HUES48 (cell line): ENCODE data around the gene KLK4.
A peak's percentile ranks its signal among the peaks of the same experiment; 100 is the strongest.

Source experiments
- H3K27ac ChIP-seq: one replicate; pipeline ENCODE4 v1.7.0; 2013; ENCODE audit warnings: low read depth, low read length, inconsistent platforms
- H3K27me3 ChIP-seq: 2 replicates; pipeline ENCODE4 v1.6.1; 2013; ENCODE audit warnings: mild to moderate bottlenecking, low read length; ENCODE audit not compliant: control insufficient read depth, insufficient read depth
- H3K36me3 ChIP-seq: 2 replicates; pipeline ENCODE4 v1.6.1; 2013; ENCODE audit warnings: low read length; ENCODE audit not compliant: control insufficient read depth, insufficient read depth
- H3K4me1 ChIP-seq: 2 replicates; pipeline ENCODE4 v1.6.1; 2013; ENCODE audit warnings: mild to moderate bottlenecking, low read length; ENCODE audit not compliant: control insufficient read depth, insufficient read depth
- H3K4me3 ChIP-seq: 2 replicates; pipeline ENCODE4 v1.5.1; 2013; ENCODE audit warnings: mild to moderate bottlenecking, low read depth, low read length
- H3K9ac ChIP-seq: 2 replicates; pipeline ENCODE4 v1.6.1; 2013; ENCODE audit warnings: mild to moderate bottlenecking, low read depth, low read length, moderate library complexity
- H3K9me3 ChIP-seq: 2 replicates; pipeline ENCODE4 v1.6.1; 2013; ENCODE audit warnings: low read length; ENCODE audit not compliant: control insufficient read depth, insufficient read depth

KLK4 gene

DNA sequence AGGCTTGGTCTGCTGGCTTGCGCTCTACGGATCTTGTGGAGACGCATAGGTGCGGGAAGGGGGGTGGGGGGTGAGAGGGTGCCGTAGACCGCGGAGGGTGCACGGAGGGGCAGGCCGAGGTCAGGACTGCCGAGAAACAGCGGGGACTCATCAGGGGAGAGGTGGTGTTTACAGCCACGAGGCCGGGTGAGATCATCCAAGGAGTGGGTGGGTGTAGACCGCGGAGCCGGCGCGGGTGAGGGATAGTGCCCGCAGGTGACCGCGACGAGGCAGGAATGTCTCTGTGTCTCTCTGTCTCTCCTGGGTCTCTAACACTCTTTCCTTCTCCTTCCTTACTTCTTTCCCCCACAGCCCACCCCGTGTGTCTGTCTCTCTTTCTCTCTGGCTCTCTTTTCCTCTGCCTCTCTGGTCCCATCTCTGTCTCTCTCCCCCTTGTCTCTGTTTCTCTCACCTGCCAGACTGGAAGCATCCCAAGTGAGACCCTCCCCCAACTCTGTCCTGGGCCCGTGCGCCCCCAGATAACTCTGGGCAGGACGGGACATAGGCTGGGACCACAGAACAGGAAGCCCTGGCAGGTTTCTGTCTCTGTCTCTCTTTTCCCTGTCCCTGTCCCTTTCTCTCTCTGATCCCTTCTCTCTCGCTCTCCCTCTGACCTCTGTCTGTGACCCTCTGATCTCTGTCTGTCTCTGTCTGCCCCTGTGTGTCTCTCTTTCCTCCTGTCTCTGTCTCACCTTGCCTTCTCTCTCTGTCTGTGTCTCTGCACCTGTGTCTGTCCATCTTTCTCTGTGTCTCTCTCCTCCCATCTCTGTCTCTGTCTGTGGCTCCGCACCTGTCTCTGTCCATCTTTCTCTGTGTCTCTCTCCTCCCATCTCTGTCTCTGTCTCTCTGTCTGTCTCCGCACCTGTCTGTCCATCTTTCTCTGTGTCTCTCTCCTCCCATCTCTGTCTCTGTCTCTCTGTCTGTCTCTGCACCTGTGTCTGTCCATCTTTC is 1.8 kb upstream of the KLK4 start:
- H3K27me3 ChIP-seq, result peaks cover 57% of the 10 kb centered on the region
- peak overlapping the region; percentile 52 for H3K4me3 ChIP-seq
- no peaks in the 10 kb centered on the region for H3K9me3 ChIP-seq

DNA sequence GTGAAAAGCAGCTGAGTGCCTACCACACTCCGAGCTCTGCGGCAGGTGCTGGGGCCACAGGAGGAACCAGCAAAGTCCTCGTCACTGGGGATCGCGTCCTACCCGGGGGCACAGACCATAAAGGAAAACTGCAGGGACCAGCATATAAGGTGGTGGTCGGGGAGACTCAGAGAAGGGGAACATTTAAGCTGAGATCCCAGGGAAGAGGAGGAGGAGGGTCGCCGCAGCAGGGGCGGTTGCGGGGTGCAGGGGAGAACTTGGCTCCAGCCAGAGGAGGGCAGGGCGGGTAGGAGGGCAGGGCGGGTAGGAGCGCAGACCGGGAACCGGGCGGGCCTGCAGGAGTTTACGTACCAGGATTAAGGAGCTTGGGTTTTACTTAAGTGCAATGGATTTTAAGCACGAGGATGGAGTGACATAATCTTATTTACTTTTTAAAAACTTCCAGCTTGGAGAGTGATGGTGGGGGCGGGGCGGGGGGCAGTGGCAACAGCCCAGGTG is 956 bp upstream of the KLK4 start:
- H3K4me3 ChIP-seq, result no peak overlapping the region
- H3K36me3 ChIP-seq, result no peaks in the 10 kb centered on the region
- H3K4me1 ChIP-seq, result peaks cover 3% of the 10 kb centered on the region; the same call in 1 of the 2 replicates
- no peak overlapping the region for H3K9ac ChIP-seq
- no peaks in the 10 kb centered on the region for H3K9me3 ChIP-seq
- H3K27ac ChIP-seq, result no peak overlapping the region
- peaks cover 61% of the 10 kb centered on the region for H3K27me3 ChIP-seq

More for the DNA sequence above, 1.8 kb upstream of the KLK4 start:
- peaks cover 3% of the 10 kb centered on the region; the same call in 1 of the 2 replicates for H3K4me1 ChIP-seq
- no peak overlapping the region for H3K27ac ChIP-seq
- no peaks in the 10 kb centered on the region for H3K36me3 ChIP-seq
- H3K9ac ChIP-seq, result no peak overlapping the region

DNA sequence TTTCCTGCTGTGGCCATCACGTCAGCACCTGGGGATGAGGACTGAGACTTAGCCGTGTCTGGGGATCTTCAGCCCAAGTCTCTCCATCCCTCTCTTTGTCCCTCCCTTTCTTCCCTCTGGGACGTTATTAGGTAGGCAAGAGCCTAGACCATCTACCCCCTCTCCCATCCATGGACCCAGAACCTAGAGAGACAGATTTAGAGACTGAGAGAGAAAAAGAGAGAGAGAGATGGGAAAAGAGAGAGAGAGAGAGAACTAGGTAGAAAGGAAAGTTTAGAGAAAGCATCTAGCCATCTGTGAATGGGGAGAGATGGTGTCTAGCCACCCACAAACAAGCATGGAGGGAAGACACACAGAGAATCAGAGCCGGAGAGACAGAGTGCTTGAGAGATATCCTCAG is 473 bp downstream of the KLK4 start:
- Histone ChIP-seq H3K4me1 (peaks cover 3% of the 10 kb centered on the region; the same call in 1 of the 2 replicates), H3K9ac (no peak overlapping the region), H3K27me3 (peaks cover 65% of the 10 kb centered on the region), H3K9me3 (no peaks in the 10 kb centered on the region), H3K36me3 (no peaks in the 10 kb centered on the region), H3K27ac (no peak overlapping the region), H3K4me3 (no peak overlapping the region)

DNA sequence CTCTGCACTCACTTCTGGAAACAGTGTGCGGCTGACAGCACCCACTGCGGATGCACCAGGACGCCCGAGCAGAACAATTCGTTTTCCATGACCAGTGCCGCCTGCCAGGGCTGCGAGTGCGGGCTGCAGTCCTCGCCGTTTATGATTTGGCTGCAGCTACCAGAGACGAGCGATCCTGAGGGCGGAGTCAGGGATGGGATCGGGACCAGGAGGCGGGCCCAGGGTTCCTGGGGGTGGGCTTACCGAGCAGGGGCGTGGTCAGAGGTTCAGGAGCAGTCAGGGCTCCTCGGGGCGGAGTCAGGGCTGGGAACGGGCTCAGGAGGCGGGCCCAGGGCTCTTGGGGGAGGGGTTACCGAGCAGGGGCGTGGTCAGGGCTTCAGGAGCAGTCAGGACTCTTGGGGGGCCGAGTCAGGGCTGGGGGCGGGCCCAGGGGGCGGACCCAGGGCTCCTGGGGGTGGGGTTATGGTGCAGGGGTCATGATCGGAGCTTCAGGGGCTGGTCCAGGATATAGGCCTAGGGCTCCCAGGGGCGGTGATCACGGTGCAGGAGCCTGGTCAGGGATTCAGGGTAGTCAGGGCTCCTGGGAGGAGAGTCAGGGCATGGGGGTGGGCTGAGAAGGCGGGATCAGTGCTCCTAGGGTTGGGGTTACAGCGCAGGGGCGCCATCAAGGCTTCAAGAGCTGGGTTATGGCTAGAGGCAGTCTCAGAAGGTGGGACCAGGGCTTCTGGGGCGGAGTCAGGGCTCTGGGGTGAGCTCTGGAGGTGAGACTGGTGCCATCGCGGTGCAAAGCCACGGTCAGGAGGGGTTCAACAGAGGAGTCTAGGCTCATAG is 1.7 kb downstream of the KLK4 start:
- Histone ChIP-seq H3K36me3 (no peaks in the 10 kb centered on the region), H3K9me3 (no peaks in the 10 kb centered on the region), H3K4me3 (peak overlapping the region; percentile 75), H3K4me1 (peaks cover 3% of the 10 kb centered on the region; the same call in 1 of the 2 replicates), H3K27me3 (peaks cover 54% of the 10 kb centered on the region), H3K27ac (no peak overlapping the region), H3K9ac (no peak overlapping the region)

DNA sequence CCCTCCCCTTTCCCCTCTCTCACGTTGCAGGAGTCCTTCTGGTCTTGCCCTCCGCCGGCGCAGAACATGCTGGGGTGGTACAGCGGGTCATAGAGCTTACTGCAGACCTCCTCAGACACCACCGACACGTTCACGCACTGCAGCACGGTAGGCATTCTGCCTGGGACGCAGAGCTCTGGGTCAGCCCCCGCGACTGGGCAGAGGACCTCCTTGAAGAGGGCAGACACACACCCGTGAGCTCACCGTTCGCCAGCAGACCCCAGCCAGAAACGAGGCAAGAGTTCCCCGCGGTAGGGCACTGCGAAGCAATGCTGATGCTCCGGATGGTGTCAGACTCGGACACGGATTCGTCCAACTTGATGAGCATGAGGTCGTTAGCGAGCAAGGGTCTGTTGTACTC is 2.9 kb downstream of the KLK4 start:
- Histone ChIP-seq H3K27ac (no peak overlapping the region), H3K4me3 (no peak overlapping the region), H3K9ac (no peak overlapping the region), H3K9me3 (no peaks in the 10 kb centered on the region), H3K4me1 (peaks cover 3% of the 10 kb centered on the region; the same call in 1 of the 2 replicates), H3K27me3 (peaks cover 50% of the 10 kb centered on the region), H3K36me3 (no peaks in the 10 kb centered on the region)

DNA sequence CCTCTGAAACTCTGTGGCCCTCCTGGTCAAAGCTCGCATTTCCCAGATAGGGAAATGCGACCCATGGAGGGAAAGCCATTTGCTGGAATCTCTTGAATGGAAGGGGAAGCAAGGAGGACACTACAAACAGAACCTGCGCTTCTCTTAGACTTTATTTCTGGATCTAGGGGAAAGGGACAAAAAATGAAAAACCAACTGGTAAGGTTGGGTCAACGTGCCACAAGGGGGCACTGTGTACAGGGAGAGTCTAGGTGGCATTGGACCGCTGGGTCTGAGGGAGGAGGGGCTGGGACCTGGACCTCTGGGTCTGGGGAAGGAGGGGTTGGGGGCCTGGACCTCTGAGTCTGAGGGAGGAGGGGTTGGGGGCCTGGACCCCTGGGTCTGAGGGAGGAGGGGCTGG is 5.0 kb downstream of the KLK4 start:
- Histone ChIP-seq H3K9ac (no peak overlapping the region), H3K9me3 (no peaks in the 10 kb centered on the region), H3K27ac (no peak overlapping the region), H3K4me3 (no peak overlapping the region), H3K27me3 (peaks cover 29% of the 10 kb centered on the region), H3K4me1 (peaks cover 3% of the 10 kb centered on the region; the same call in 1 of the 2 replicates), H3K36me3 (no peaks in the 10 kb centered on the region)

DNA sequence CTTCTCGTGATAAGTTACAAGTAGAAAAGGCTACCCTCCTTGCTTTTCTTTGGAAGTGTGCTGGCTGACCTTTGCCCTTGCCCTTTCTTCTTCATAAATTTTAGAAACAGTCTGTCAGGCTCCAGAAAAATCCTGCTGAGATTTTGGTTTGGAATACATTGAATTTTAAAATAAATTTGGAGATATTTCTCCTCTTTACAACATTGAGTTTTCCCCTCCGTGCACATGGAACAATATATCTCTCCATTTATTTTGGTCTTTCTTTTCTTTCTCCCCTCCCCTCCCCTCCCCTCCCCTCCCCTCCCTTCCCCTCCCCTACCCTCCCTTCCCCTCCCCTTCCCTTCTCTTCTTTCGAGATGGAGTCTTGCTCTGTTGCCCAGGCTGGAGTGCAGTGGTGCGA is 8.6 kb downstream of the KLK4 start:
- Histone ChIP-seq H3K4me3 (no peak overlapping the region), H3K36me3 (no peaks in the 10 kb centered on the region), H3K27me3 (peaks cover 4% of the 10 kb centered on the region; the same call in 1 of the 2 replicates), H3K9ac (no peak overlapping the region), H3K9me3 (no peaks in the 10 kb centered on the region), H3K27ac (no peak overlapping the region), H3K4me1 (no peaks in the 10 kb centered on the region)

DNA sequence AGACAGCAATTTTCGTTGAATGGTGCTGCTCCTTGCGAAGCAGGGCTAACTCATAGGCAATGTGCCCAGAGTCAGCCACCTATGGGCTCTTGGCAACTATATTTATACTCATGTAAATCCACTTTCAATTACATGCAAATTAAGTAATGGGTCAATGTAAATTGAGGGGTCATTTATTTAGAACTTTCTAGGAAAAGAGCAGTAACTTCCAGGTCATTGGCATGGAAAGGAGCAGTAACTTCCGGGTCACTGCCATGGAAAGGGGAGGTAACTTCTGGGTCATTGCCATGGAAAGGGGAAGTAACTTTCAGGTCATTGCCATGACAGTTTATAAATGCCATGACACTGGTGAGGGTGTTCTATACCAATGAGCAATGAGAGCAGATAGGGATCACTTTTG is 11.6 kb downstream of the KLK4 start:
- Histone ChIP-seq H3K4me3 (no peak overlapping the region), H3K27me3 (no peaks in the 10 kb centered on the region), H3K27ac (no peak overlapping the region), H3K9ac (no peak overlapping the region), H3K36me3 (no peaks in the 10 kb centered on the region), H3K9me3 (peaks cover 9% of the 10 kb centered on the region; the same call in 1 of the 2 replicates), H3K4me1 (no peaks in the 10 kb centered on the region)

DNA sequence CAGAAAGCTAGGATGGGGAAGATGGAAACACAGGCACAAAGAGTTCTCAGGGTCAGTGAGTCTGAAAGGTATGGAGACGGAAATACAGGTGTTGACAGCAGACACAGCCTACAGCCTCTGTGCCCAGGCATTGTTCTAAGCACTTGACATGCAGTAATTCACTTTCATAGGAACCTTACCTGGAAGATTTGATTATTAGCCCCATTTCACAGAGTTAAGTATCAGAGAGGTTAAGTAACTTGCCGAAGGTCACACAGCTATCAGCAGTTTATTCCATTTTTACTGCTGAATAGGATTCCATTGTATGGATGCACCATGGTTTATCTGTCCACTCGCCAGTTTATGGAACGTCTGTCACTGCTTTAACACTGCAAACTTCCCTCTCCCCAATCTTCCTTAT is 13.2 kb downstream of the KLK4 start:
- Histone ChIP-seq H3K4me3 (no peak overlapping the region), H3K27me3 (no peaks in the 10 kb centered on the region), H3K4me1 (no peaks in the 10 kb centered on the region), H3K9ac (no peak overlapping the region), H3K9me3 (peaks cover 20% of the 10 kb centered on the region), H3K27ac (no peak overlapping the region), H3K36me3 (no peaks in the 10 kb centered on the region)

DNA sequence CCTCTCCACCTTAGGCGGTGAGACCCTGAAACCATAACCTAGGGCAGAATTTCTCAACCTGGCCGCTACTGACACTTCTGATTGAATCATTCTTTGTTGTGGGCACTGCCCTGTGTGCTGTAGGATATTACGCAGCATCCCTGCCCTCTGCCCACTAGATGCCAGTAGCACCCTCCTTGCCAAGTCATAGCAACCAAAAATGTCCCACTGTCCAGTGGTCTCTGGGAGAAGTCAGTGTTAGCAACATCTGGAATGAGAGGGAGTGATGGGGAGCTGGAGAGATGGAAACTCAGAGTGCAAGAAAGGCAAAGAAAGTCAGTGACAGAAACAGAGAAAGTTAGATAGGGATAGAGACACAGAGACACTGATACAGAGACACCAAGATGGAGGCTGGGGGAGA is 13.6 kb downstream of the KLK4 start:
- H3K4me3 ChIP-seq, result no peak overlapping the region
- H3K4me1 ChIP-seq, result no peaks in the 10 kb centered on the region
- H3K9ac ChIP-seq, result no peak overlapping the region
- H3K27ac ChIP-seq, result no peak overlapping the region
- no peaks in the 10 kb centered on the region for H3K36me3 ChIP-seq
- H3K9me3 ChIP-seq, result peaks cover 23% of the 10 kb centered on the region
- no peaks in the 10 kb centered on the region for H3K27me3 ChIP-seq
